Ascending aorta (tissue), 2 donors: ENCODE measurements around the gene ACIN1. TPM values are rescaled to one million over a fixed set of nuclear protein-coding genes. Genes with fewer than 3 reads are reported as not detected.

ENCODE experiments used
- DNase-seq, 2 donors: peaks; one replicate each; pipeline ENCODE4 v3.0.0-alpha.2; 2019; ENCODE audit warnings: low spot score in 2 of 2
- H3K27ac ChIP-seq, 2 donors: fragments of 200-600 bp; sonication (generic); one replicate each; pipeline ENCODE4 v1.5.1; 2016 to 2017; ENCODE audit warnings: mild to moderate bottlenecking in 1 of 2
- H3K27me3 ChIP-seq: fragments of 200-600 bp; sonication (generic); one replicate; pipeline ENCODE4 v1.5.1; 2017
- H3K36me3 ChIP-seq, 2 donors: fragments of 200-600 bp; sonication (generic); one replicate each; pipeline ENCODE4 v1.5.1; 2016
- H3K4me1 ChIP-seq, 2 donors: fragments of 200-600 bp; sonication (generic); one replicate each; pipeline ENCODE4 v1.5.1; 2016 to 2017; ENCODE audit warnings: mild to moderate bottlenecking in 1 of 2
- H3K4me3 ChIP-seq, 2 donors: fragments of 200-600 bp; sonication (generic); one replicate each; pipeline ENCODE4 v1.5.1; 2016 to 2017; ENCODE audit warnings: mild to moderate bottlenecking in 1 of 2
- H3K9me3 ChIP-seq, 2 donors: fragments of 200-600 bp; sonication (generic); one replicate each; pipeline ENCODE4 v1.5.1; 2016
- intact Hi-C: fragments of 100-400 bp; cut with DNase I; formaldehyde crosslinking; loops from one replicate; pipeline ENCODE4 v1.15.1; 2023
- total RNA-seq: library from RNA; depleted of rRNA; stranded (reverse); fragments of >200 nt; gene quantifications from one replicate; pipeline ENCODE4 v1.1.0, GENCODE V29; 2016
- TF ChIP-seq, protein P1 (sequence below), 3 experiments: fragments of 200-600 bp in 2 of 3; fragments of 450-650 bp in 1 of 3; sonication (generic) in 2 of 3; IDR thresholded peaks; one replicate each; pipeline ENCODE4 v1.5.1; 2016 to 2019; ENCODE audit warnings: antibody characterized with exemption in 3 of 3, mild to moderate bottlenecking in 1 of 3, moderate library complexity in 1 of 3

ACIN1 gene
- total RNA-seq, 1 donor from 2014 or later = 58.9 TPM

DNA sequence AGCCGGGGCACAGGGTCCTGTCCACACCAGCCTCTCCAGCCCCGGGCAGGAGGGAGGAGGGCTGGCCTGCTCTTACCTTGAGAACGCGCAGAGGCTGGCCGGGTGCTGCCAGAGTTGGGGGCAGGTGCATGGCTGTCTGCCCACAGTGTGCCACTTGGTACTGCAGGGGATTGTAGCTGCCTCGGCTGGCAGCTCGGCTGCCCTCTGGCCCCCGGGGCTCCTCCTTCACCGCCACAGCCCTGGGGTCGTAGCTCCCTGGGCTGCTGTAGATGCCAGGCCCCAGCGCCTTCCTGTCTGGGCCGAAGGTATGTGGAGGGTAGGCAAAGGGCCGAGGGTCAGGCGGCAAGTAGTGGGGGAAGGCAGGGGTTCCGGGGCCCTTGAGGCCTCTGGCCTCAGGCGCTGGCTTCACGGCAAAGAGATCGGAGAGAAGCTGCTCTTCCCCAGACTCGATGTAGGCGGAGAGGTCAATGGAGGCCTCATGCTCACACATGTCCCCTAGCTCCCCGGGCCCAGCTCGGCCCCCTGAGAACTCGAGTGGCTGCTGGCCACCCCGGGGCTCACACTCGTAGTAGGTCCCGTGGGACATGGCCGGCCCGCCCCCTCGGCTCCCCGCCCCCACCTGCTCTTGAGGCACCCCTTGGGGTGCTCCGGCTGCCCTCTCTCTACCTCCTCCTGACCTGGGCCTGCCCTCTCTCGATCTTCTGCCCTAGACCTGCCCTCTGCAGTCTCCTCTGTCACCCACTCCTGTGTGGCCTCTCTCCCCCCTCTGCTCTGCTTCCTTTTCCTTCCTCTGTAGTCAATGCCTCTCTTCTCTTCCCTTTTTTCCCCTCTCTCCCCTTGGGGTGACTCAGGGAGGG, 23.8 kb upstream of the ACIN1 start, which contains the start of gene CEBPE:
Gene CEBPE, minus strand, starts transcription at position 750 of the 857 bp plus-strand sequence. Its CDS starts 164 bp downstream, at position 586.
- DNase-seq = no peak
- H3K27ac ChIP-seq = no peak within 1 kb of the TSS
- no peaks in the 10 kb centered on the region for H3K27me3 ChIP-seq
- H3K36me3 ChIP-seq = no peaks in the 10 kb centered on the region
- H3K4me3 ChIP-seq = no peak within 1 kb of the TSS
- TF ChIP-seq, protein P1, sequence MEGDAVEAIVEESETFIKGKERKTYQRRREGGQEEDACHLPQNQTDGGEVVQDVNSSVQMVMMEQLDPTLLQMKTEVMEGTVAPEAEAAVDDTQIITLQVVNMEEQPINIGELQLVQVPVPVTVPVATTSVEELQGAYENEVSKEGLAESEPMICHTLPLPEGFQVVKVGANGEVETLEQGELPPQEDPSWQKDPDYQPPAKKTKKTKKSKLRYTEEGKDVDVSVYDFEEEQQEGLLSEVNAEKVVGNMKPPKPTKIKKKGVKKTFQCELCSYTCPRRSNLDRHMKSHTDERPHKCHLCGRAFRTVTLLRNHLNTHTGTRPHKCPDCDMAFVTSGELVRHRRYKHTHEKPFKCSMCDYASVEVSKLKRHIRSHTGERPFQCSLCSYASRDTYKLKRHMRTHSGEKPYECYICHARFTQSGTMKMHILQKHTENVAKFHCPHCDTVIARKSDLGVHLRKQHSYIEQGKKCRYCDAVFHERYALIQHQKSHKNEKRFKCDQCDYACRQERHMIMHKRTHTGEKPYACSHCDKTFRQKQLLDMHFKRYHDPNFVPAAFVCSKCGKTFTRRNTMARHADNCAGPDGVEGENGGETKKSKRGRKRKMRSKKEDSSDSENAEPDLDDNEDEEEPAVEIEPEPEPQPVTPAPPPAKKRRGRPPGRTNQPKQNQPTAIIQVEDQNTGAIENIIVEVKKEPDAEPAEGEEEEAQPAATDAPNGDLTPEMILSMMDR (IDR thresholded peaks at IDR 0.05) = no peak
- peaks cover 6 to 11% of the 10 kb centered on the region in 2 donors for H3K4me1 ChIP-seq
- no peaks in the 10 kb centered on the region for H3K9me3 ChIP-seq
- intact Hi-C loops = no loop called here

- TF ChIP-seq, protein P1 (IDR thresholded peaks at IDR 0.05) = no peak
- H3K27ac ChIP-seq = no peak overlapping the region
- H3K36me3 ChIP-seq = no peaks in the 10 kb centered on the region
- no peak for DNase-seq
- no peaks in the 10 kb centered on the region for H3K27me3 ChIP-seq
- peaks cover 6 to 7% of the 10 kb centered on the region in 2 donors for H3K4me1 ChIP-seq
- intact Hi-C loops = no loop called here
- no peak overlapping the region for H3K4me3 ChIP-seq
- no peaks in the 10 kb centered on the region for H3K9me3 ChIP-seq
These were observed 22.6 kb upstream of the ACIN1 start for GRCh38 chr14:23117371-23118020.

GRCh38 chr14:23115918-23116317, 21.0 kb upstream of the ACIN1 start:
- no peak for DNase-seq
- Histone ChIP-seq H3K36me3 (no peaks in the 10 kb centered on the region), H3K4me1 (peaks cover 0 to 3% of the 10 kb centered on the region in 2 donors), H3K9me3 (no peaks in the 10 kb centered on the region), H3K27me3 (no peaks in the 10 kb centered on the region), H3K4me3 (no peak overlapping the region), H3K27ac (no peak overlapping the region)
- TF ChIP-seq, protein P1 (IDR thresholded peaks at IDR 0.05) = no peak
- intact Hi-C loops = no loop called here

DNA sequence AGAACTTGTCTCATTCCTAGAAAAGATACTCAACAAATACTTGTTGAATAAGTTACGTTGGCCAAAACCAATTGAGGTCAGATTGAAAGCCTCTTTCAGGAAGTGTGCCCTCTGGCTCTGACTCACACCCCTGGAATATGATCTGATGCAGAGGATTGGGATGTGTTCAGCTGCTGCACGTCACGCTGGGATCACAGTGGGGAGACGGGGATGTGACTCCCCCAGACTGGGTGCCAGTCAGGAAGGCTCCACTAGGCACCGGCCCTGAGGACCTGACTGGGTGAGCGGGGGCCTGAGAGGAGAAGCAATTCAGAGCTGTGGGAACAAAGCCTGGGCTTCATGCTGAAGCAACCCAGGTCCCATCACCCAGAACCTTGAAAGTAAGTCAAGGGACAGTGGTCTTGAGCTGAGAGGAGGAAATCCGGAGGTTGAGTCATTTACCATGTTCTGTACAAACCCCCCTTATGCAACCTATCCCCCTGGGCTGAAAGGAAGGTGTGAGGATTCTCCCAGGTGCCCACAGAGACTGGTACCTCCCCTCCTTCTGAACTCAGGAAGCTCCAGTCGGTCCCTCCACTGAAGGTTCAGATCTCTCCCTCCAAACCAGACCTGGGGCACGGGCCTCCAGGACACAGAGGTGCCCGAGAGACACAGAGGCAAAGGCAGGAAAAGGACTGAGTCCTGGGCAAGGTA, 20.2 kb upstream of the ACIN1 start:
- DNase-seq = peak; percentile 33 to 87
- intact Hi-C loops = no loop called here
- TF ChIP-seq, protein P1 (IDR thresholded peaks at IDR 0.05) = no peak
- Histone ChIP-seq H3K4me3 (no peak overlapping the region), H3K4me1 (peaks cover 0 to 3% of the 10 kb centered on the region in 2 donors), H3K27ac (no peak overlapping the region), H3K9me3 (no peaks in the 10 kb centered on the region), H3K27me3 (no peaks in the 10 kb centered on the region), H3K36me3 (no peaks in the 10 kb centered on the region)

- DNase-seq = no peak
These were observed 19.7 kb upstream of the ACIN1 start for GRCh38 chr14:23114669-23115038.

More at GRCh38 chr14:23114669-23115038, 19.7 kb upstream of the ACIN1 start:
- Histone ChIP-seq H3K36me3 (no peaks in the 10 kb centered on the region), H3K27me3 (no peaks in the 10 kb centered on the region), H3K27ac (no peak overlapping the region), H3K4me3 (no peak overlapping the region), H3K9me3 (no peaks in the 10 kb centered on the region), H3K4me1 (peaks cover 0 to 3% of the 10 kb centered on the region in 2 donors)
- TF ChIP-seq, protein P1 (IDR thresholded peaks at IDR 0.05) = no peak
- intact Hi-C loops = no loop called here
